ENCODE results near the gene SLC29A1. TPM values are rescaled to one million over a fixed set of nuclear protein-coding genes. Genes with fewer than 3 reads are reported as not detected.

Gene SLC29A1
- total and polyA plus RNA-seq, 11 donors = 48.0 to 319 (median 131) TPM

DNA sequence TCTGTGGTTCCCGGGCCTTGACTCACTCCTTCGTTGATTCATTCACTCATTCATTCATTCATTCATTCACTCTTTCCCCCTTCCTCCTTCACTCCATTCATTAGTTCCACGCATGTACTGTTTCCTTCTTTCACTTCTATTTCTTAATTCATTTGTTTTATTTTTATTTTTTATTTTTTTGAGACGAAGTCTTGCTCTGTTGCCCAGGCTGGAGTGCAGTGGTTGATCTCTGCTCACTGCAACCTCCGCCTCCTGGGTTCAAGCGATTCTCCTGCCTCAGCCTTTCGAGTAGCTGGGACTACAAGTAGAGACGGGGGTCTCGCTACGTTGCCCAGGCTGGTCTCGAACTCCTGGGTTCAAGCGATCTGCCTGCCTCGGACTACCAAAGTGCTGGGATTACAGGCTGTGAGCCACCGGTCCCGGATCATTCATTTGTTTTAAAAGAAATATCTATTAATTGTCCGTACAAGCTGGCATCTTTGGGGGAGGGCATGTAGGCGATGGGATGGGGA is 42.4 kb downstream of the SLC29A1 start:
- ATAC-seq = no peak
- peaks cover 0 to 20% (median 12%) of the 10 kb centered on the region in 9 donors for H3K27me3 ChIP-seq
- H3K36me3 ChIP-seq = peaks cover 0 to 16% (median 0%) of the 10 kb centered on the region in 9 donors
- peak overlapping the region in 11 of 12 donors; percentile 60 to 96 (median 81) for H3K4me3 ChIP-seq
- WGBS, 4 donors = 65 to 69% (median 68%) methylated on average over 17 of the region's 17 CpGs
- H3K9me3 ChIP-seq = no peaks in the 10 kb centered on the region
- TF ChIP-seq, protein P1, sequence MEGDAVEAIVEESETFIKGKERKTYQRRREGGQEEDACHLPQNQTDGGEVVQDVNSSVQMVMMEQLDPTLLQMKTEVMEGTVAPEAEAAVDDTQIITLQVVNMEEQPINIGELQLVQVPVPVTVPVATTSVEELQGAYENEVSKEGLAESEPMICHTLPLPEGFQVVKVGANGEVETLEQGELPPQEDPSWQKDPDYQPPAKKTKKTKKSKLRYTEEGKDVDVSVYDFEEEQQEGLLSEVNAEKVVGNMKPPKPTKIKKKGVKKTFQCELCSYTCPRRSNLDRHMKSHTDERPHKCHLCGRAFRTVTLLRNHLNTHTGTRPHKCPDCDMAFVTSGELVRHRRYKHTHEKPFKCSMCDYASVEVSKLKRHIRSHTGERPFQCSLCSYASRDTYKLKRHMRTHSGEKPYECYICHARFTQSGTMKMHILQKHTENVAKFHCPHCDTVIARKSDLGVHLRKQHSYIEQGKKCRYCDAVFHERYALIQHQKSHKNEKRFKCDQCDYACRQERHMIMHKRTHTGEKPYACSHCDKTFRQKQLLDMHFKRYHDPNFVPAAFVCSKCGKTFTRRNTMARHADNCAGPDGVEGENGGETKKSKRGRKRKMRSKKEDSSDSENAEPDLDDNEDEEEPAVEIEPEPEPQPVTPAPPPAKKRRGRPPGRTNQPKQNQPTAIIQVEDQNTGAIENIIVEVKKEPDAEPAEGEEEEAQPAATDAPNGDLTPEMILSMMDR (IDR thresholded peaks at IDR 0.05) = no peak
- no peak for TF ChIP-seq POLR2A (IDR thresholded peaks at IDR 0.05)
- intact Hi-C loops (cut with DNase I) = loop anchor here in 7 of 10 donors (5.0 to 10.0 kb wide), 5 partner anchors 37 to 189 kb away; partner anchors contain the start of gene AARS2 (in 1 of the 7)
- H3K4me1 ChIP-seq = peaks cover 0 to 45% (median 26%) of the 10 kb centered on the region in 12 donors
- peak overlapping the region in 10 of 12 donors; percentile 61 to 93 (median 80) for H3K27ac ChIP-seq
- DNase-seq = no peak

DNA sequence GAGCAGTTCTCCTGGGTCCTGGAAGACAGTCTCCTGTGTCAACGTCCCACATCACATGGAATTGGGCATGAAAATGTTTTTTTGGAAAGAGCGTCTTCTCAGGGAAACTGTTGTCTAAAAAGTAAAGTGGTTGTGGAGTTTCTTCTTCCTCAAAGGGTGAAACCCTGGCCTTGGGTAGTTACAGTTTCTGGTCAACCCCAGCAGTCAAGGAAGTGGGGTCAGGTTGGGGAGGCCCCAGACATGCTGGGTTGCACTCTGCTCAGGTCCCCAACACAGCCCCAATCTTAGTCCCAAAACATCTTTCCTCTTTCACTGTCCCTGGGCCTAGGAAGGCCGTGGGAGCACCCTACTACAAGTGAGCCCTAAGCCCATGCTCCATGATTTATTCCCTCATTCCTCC is 43.0 kb downstream of the SLC29A1 start:
- 72 to 87% (median 75%) methylated on average over 3 of the region's 3 CpGs for WGBS, 4 donors
- Histone ChIP-seq H3K27me3 (peaks cover 0 to 25% (median 15%) of the 10 kb centered on the region in 9 donors), H3K4me3 (no peak overlapping the region), H3K27ac (peak overlapping the region in 1 of 12 donors; percentile 93), H3K36me3 (peaks cover 0 to 10% (median 0%) of the 10 kb centered on the region in 9 donors), H3K9me3 (no peaks in the 10 kb centered on the region), H3K4me1 (peaks cover 0 to 44% (median 26%) of the 10 kb centered on the region in 12 donors)
- intact Hi-C loops (cut with DNase I) = loop anchor here in 7 of 10 donors (5.0 to 10.0 kb wide), 5 partner anchors 36 to 188 kb away; partner anchors contain the start of gene AARS2 (in 1 of the 7)
- ATAC-seq = no peak
- DNase-seq = no peak
- TF ChIP-seq, protein P1 (IDR thresholded peaks at IDR 0.05) = no peak
- no peak for TF ChIP-seq POLR2A (IDR thresholded peaks at IDR 0.05)

DNA sequence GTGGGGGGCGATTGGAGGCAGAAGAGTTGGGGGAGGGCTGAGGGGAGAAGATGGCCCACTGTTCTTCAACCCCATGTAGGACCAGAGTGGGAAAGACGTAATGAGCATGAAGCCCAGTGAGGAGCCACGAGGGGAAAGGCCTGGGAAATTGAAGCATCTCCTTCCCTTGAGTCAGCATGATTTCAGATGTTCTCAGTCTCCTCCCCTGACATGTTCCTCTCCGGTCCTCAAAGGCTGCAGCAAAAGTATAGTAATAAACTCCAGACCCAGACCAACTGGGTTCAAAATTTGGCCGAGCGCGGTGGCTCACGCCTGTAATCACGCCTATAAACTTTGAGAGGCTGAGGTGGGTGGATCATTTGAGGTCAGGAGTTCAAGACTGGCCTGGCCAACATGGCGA is 43.9 kb downstream of the SLC29A1 start:
- 68 to 72% (median 69%) methylated on average over 10 of the region's 10 CpGs for WGBS, 4 donors
- no peaks in the 10 kb centered on the region for H3K9me3 ChIP-seq
- peaks cover 4 to 34% (median 22%) of the 10 kb centered on the region in 9 donors for H3K27me3 ChIP-seq
- intact Hi-C loops (cut with DNase I) = loop anchor here in 7 of 10 donors (5.0 to 10.0 kb wide), 5 partner anchors 35 to 188 kb away; partner anchors contain the start of gene AARS2 (in 1 of the 7)
- H3K36me3 ChIP-seq = peaks cover 0 to 1% (median 0%) of the 10 kb centered on the region in 9 donors
- no peak for DNase-seq
- no peak for TF ChIP-seq POLR2A (IDR thresholded peaks at IDR 0.05)
- TF ChIP-seq, protein P1 (IDR thresholded peaks at IDR 0.05) = no peak
- no peak overlapping the region for H3K4me3 ChIP-seq
- no peak overlapping the region for H3K27ac ChIP-seq
- H3K4me1 ChIP-seq = peaks cover 0 to 44% (median 25%) of the 10 kb centered on the region in 12 donors
- no peak for ATAC-seq

DNA sequence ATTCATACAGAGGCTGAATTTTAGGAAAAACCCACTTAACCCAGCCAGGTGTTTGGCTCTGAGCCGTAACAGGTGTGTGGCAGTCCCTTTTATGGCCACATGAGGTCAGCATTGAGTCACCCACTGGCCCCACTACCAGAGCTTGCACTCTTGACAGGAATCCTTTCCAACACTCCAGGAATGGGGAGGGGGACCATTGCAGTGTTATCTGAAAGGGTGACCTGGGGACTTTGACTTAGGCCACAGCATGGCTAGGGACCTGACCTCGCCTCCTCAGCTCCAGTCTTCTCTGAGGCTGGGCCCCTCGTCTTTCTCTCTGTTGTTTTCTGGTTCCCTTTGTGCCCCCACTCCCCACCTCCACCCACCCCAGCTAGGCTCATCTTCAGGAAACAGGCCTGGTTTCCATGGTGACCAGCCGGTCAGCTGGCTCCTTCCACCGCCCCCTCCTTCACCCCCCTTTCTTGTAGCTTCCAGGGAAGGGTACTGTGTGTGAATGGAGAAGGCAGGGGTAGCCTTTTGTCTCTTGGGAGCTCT is 44.8 kb downstream of the SLC29A1 start:
- WGBS, 4 donors = 28 to 38% (median 33%) methylated on average over 5 of the region's 5 CpGs
- Histone ChIP-seq H3K36me3 (no peaks in the 10 kb centered on the region), H3K4me3 (no peak overlapping the region), H3K9me3 (no peaks in the 10 kb centered on the region), H3K27me3 (peaks cover 5 to 43% (median 30%) of the 10 kb centered on the region in 9 donors), H3K4me1 (peaks cover 0 to 36% (median 17%) of the 10 kb centered on the region in 12 donors), H3K27ac (no peak overlapping the region)
- intact Hi-C loops (cut with DNase I) = loop anchor here (1.0 to 10.0 kb wide), 8 partner anchors 34 to 187 kb away; partner anchors contain the start of gene AARS2 (in 1 of the 10)
- DNase-seq = no peak
- TF ChIP-seq, protein P1 (IDR thresholded peaks at IDR 0.05) = peak; percentile 77 to 95 (median 88)
- TF ChIP-seq POLR2A (IDR thresholded peaks at IDR 0.05) = no peak
- ATAC-seq = no peak
